ENCODE data around the gene SPAG9.

DNA sequence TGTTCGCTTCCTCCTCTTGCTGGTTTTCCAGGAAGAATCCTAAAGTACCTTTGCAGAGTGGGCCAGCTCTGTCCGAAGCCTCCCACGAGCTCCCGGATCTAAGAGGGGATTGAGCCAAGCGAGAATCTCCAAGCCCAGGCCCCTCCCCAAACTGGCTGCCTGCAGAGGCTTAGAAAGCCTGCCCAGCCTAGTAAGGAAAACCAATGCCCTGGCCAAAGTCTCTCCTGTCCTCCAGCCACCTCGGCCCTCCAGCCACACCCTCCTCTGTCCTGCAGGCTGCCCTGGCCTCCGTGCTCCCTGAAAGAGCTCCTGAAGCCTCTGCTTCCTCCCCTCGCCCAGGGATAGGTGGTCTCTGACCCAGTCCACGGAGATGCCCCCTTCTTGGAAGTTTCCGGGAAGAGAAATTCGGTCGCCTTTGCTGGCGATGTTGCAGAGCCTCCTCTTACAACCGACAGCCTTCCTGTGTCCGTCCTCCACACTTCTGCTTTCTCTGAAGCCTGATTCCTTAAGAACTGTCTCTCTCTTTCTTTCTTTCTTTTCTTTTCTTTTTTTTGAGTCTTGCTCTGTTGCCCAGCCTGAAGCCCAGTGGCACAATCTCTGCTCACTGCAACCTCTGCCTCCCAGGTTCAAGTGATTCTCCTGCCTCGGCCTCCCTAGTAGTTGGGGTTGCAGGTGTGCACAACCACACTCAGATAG, 199.6 kb downstream of the SPAG9 start:
- TF ChIP-seq ELF4 (IDR thresholded peaks at IDR 0.05) (no peak), SP1 (IDR thresholded peaks at IDR 0.05) (no peak), FOXM1 (IDR thresholded peaks at IDR 0.05; ENCODE audit: borderline replicate concordance) (no peak)

Measured in HEK293T (cell line).